K562 (cell line): ENCODE measurements around the gene EFR3B. TPM values are rescaled to one million over a fixed set of nuclear protein-coding genes. Genes with fewer than 3 reads are reported as not detected.

Experiments used
- ATAC-seq: fragments of 200-7000 bp; cut with Tn5 transposase; 3 replicates; pipeline ENCODE4 v1.9.1; 2020; ENCODE audit warnings: moderate library complexity
- BruUV-seq: library from RNA; stranded (reverse); fragments of 400-500 nt; replicated peaks from 2 replicates; lab custom pipeline; 2021; lab: Mats Ljungman, UMichigan
- CTCF ChIA-PET: fragments of 300-600 bp; formaldehyde crosslinking; extraction: SDS; loops from one replicate; lab custom pipeline; 2021; ENCODE audit warnings: low intra/inter-chr PET ratio; lab: Yijun Ruan, JAX
- POLR2A ChIA-PET: fragments of 300-600, 350-650 bp; sonication (Branson Sonifier 250); formaldehyde crosslinking; extraction: SDS; loops from one replicate; lab custom pipeline; 2021; ENCODE audit warnings: antibody characterized with exemption, inconsistent platforms; lab: Yijun Ruan, JAX
- DNase-seq, 4 experiments: peaks; one replicate each; pipeline versions ENCODE4 v3.0.0 to v3.0.0-alpha.2; 2011 to 2018; ENCODE audit warnings: low spot score in 3 of 4, mixed read lengths in 3 of 4; ENCODE audit errors: extremely low read depth in 1 of 4
- FAIRE-seq: peaks from 2 replicates; lab custom pipeline; 2011; peaks lifted over from hg19 to GRCh38; lab: Jason Lieb, UNC
- H2AFZ ChIP-seq: 2 replicates; pipeline ENCODE4 v1.6.0; 2011; ENCODE audit warnings: low read depth, low read length, control low read depth, inconsistent platforms
- H3K27ac ChIP-seq: fragments of 200-600 bp; 3 replicates; pipeline ENCODE4 v1.8.0; 2011; ENCODE audit warnings: low read depth, mild to moderate bottlenecking, control low read depth, inconsistent platforms, low read length, moderate library complexity, mixed read lengths; ENCODE audit errors: extremely low read depth
- H3K27me3 ChIP-seq, 2 experiments: fragments of 300-600 bp in 1 of 2; 2 replicates in 1 of 2; 3 replicates in 1 of 2; pipeline versions ENCODE4 v1.6.0 to v1.8.0; 2011; ENCODE audit warnings: inconsistent platforms in 2 of 2, low read length in 2 of 2, mild to moderate bottlenecking in 1 of 2, mixed read lengths in 1 of 2, moderate library complexity in 1 of 2; ENCODE audit not compliant: control insufficient read depth in 2 of 2, insufficient read depth in 2 of 2
- H3K36me3 ChIP-seq: fragments of 300-600 bp; 3 replicates; pipeline ENCODE4 v1.8.0; 2011; ENCODE audit warnings: mild to moderate bottlenecking, low read length, inconsistent platforms; ENCODE audit not compliant: control insufficient read depth, insufficient read depth
- H3K4me1 ChIP-seq, 2 experiments: fragments of 200-600 bp in 1 of 2; replicated peaks in 1 of 2; 2 replicates in 1 of 2; 3 replicates in 1 of 2; pipeline versions ENCODE4 v1.5.1 to v1.8.0; 2011; ENCODE audit warnings: inconsistent platforms in 2 of 2, low read length in 2 of 2, mild to moderate bottlenecking in 1 of 2, mixed read lengths in 1 of 2, moderate library complexity in 1 of 2; ENCODE audit not compliant: control insufficient read depth in 2 of 2, insufficient read depth in 2 of 2
- H3K4me2 ChIP-seq: 2 replicates; pipeline ENCODE4 v1.6.1; 2011; ENCODE audit warnings: low read length, control low read depth, inconsistent platforms, mixed read lengths; ENCODE audit not compliant: insufficient read depth
- H3K4me3 ChIP-seq: fragments of 200-600 bp; sonication (generic), shearing (Covaris generic); 2 replicates; pipeline ENCODE4 v1.5.1; 2016; ENCODE audit warnings: control low read depth, inconsistent platforms
- H3K79me2 ChIP-seq: fragments of 200-600 bp; 3 replicates; pipeline ENCODE4 v1.8.0; 2011; ENCODE audit warnings: low read length, inconsistent platforms; ENCODE audit not compliant: control insufficient read depth, insufficient read depth
- H3K9ac ChIP-seq, 2 experiments: 2 replicates each; pipeline versions ENCODE4 v1.6.0 to v1.6.1; 2011; ENCODE audit warnings: low read depth in 2 of 2, low read length in 2 of 2, control low read depth in 1 of 2, inconsistent platforms in 1 of 2, mild to moderate bottlenecking in 1 of 2, mixed read lengths in 1 of 2; ENCODE audit not compliant: insufficient read depth in 1 of 2
- H3K9me1 ChIP-seq: one replicate; pipeline ENCODE4 v1.6.0; 2011; ENCODE audit warnings: inconsistent platforms, mild to moderate bottlenecking, low read length, moderate library complexity; ENCODE audit not compliant: control insufficient read depth, insufficient read depth
- H3K9me3 ChIP-seq: replicated peaks from 2 replicates; pipeline ENCODE4 v1.5.1; 2011; ENCODE audit warnings: low read depth, low read length, inconsistent platforms; ENCODE audit not compliant: control insufficient read depth, insufficient read depth
- H4K20me1 ChIP-seq: replicated peaks from 2 replicates; pipeline ENCODE4 v1.6.1; 2011; ENCODE audit warnings: low read length, inconsistent platforms, mixed read lengths; ENCODE audit not compliant: control insufficient read depth, insufficient read depth
- CC2D1A ChIP-seq: fragments of 450-650 bp; IDR thresholded peaks from 2 replicates; pipeline ENCODE4 v1.6.1; 2017; ENCODE audit warnings: mild to moderate bottlenecking
- ESRRB ChIP-seq: fragments of 250-450 bp; sonication (Bioruptor Pico); IDR thresholded peaks from 2 replicates; pipeline ENCODE4 v1.5.0; 2020; ENCODE audit warnings: mild to moderate bottlenecking, moderate library complexity, borderline replicate concordance
- NCOA2 ChIP-seq, 2 experiments: fragments of 450-650 bp; IDR thresholded peaks; 2 replicates each; pipeline ENCODE4 v1.6.1; 2018; ENCODE audit warnings: mild to moderate bottlenecking in 2 of 2, moderate library complexity in 1 of 2; ENCODE audit not compliant: partially characterized antibody in 2 of 2
- NFIX ChIP-seq: fragments of 250-450 bp; sonication (Bioruptor Pico); IDR thresholded peaks from 2 replicates; pipeline ENCODE4 v1.4.0; 2020; ENCODE audit warnings: low read depth, mild to moderate bottlenecking, moderate library complexity
- SAP30 ChIP-seq: fragments of 200-600 bp; sonication (generic); IDR thresholded peaks from 2 replicates; pipeline ENCODE4 v1.6.1; 2012; ENCODE audit warnings: borderline replicate concordance, low read depth, mild to moderate bottlenecking, moderate library complexity, low read length, control low read depth, inconsistent platforms; ENCODE audit not compliant: insufficient read depth, poor library complexity, severe bottlenecking
- YBX1 ChIP-seq: fragments of 450-650 bp; IDR thresholded peaks from 2 replicates; pipeline ENCODE4 v1.7.1; 2016; ENCODE audit warnings: mild to moderate bottlenecking
- ZNF586 ChIP-seq: fragments of 450-650 bp; formaldehyde crosslinking; conservative IDR thresholded peaks from 2 replicates; pipeline ENCODE4 v1.4.0; 2020; ENCODE audit warnings: mild to moderate bottlenecking, moderate library complexity
- WGBS: fragments of 100-300 bp; shearing (Covaris generic); methylation state at CpG from one replicate; pipeline ENCODE4 v1.1.6; 2016; ENCODE audit warnings: low coverage, mixed read lengths; ENCODE audit not compliant: insufficient coverage; ENCODE audit errors: missing lambda C conversion rate; 5-methylcytosine and 5-hydroxymethylcytosine counted together
- in situ Hi-C: fragments of 300-500 bp; cut with MboI; formaldehyde crosslinking; loops from 4 replicates; pipeline ENCODE4 v1.15.0; 2018; ENCODE audit warnings: inconsistent platforms, mixed read lengths
- intact Hi-C: fragments of 100-400 bp; cut with micrococcal nuclease; formaldehyde crosslinking; loops from 2 replicates; pipeline ENCODE4 v1.14.2; 2022
- polyA plus RNA-seq, 8 experiments: library from polyadenylated mRNA; depleted of rRNA in 4 of 8; stranded (reverse) in 5 of 8; unstranded in 3 of 8; fragments of >200 nt; fragmentation: Nextera tagmentation in 2 of 8; fragmentation: Illumina TruSeq in 1 of 8; extraction: Ambion mirVana in 2 of 8; extraction: Trizol in 1 of 8; gene quantifications; 2 replicates each; pipeline versions ENCODE4 v1.2.1 to v1.2.3, GENCODE V29; 2011 to 2014; ENCODE audit warnings: inconsistent platforms in 1 of 8, missing spikeins in 1 of 8
- total RNA-seq, 7 experiments: library from RNA; depleted of rRNA in 6 of 7; stranded (reverse); fragments of >200 nt in 6 of 7; fragmentation: Illumina TruSeq in 2 of 7; extraction: Trizol in 2 of 7; gene quantifications; 2 replicates each; pipeline versions ENCODE4 v1.2.1 to v1.2.3, GENCODE V29; 2011 to 2021; ENCODE audit warnings: low replicate concordance in 1 of 7
- TF ChIP-seq, protein P1 (sequence below): IDR thresholded peaks from 2 replicates; pipeline ENCODE4 v1.6.1; 2014; ENCODE audit warnings: antibody characterized with exemption
- TF ChIP-seq, protein P2 (sequence below), 2 experiments: fragments of 450-650 bp in 1 of 2; IDR thresholded peaks; 2 replicates each; pipeline ENCODE4 v1.6.1; 2011 to 2017; ENCODE audit warnings: low read depth in 2 of 2, antibody characterized with exemption in 1 of 2, borderline replicate concordance in 1 of 2, low read length in 1 of 2, mild to moderate bottlenecking in 1 of 2, mixed read lengths in 1 of 2; ENCODE audit not compliant: control insufficient read depth in 1 of 2
- TF ChIP-seq, protein P3 (sequence below): fragments of 450-650 bp; formaldehyde crosslinking; IDR thresholded peaks from 2 replicates; pipeline ENCODE4 v1.4.0; 2022; ENCODE audit warnings: mild to moderate bottlenecking, moderate library complexity
- TF ChIP-seq, protein P4 (sequence below): fragments of 250-450 bp; sonication (Bioruptor Pico); IDR thresholded peaks from 2 replicates; pipeline ENCODE4 v1.5.0; 2021

The EFR3B gene
- total and polyA plus RNA-seq, 9 of the 15 experiments (the other 6 are each of a cell fraction or from before 2014, with no cell fraction given): not detected

DNA sequence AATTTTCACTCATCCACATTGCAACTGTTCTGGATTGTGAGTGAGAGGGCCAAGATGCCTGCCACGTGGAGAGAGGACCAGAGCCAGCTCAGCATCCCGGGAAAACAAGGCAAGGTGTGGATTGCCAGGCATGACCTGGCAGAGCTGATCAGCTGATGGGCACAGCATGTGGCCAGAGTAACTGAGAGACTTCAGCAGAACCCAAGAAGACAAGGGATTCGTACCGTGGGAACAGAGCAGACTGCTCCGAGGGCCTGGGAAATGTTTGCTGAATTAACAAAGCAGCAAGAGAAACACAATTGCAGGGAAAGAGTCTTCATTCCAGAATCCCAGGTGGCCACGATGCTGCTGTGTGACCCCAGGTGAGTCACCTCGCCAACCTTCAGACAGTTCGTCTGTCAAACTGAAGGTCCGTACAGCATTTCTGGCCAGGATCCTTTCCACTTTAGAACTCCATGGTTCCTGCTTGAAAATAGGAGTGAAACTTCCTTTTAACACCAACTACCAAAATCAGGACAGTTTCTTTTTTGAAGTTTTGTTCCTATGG lies 152.8 kb downstream of the EFR3B start:
- Histone ChIP-seq H3K4me2 (no peak overlapping the region), H3K4me3 (no peak overlapping the region), H3K9ac (no peak overlapping the region), H3K9me3 (no peaks in the 10 kb centered on the region), H3K36me3 (no peaks in the 10 kb centered on the region), H2AFZ (no peak overlapping the region), H3K9me1 (no peaks in the 10 kb centered on the region), H3K79me2 (no peaks in the 10 kb centered on the region), H3K4me1 (no peaks in the 10 kb centered on the region; a peak in 1 of 5 replicates), H4K20me1 (no peaks in the 10 kb centered on the region), H3K27me3 (peaks cover 4 to 5% of the 10 kb centered on the region in 2 experiments; a peak in 2 of 5 replicates), H3K27ac (no peak overlapping the region)
- no peak for TF ChIP-seq SAP30
- TF ChIP-seq, protein P1, sequence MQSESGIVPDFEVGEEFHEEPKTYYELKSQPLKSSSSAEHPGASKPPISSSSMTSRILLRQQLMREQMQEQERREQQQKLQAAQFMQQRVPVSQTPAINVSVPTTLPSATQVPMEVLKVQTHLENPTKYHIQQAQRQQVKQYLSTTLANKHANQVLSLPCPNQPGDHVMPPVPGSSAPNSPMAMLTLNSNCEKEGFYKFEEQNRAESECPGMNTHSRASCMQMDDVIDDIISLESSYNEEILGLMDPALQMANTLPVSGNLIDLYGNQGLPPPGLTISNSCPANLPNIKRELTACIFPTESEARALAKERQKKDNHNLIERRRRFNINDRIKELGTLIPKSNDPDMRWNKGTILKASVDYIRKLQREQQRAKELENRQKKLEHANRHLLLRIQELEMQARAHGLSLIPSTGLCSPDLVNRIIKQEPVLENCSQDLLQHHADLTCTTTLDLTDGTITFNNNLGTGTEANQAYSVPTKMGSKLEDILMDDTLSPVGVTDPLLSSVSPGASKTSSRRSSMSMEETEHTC: no peak
- TF ChIP-seq YBX1: no peak
- no peak for TF ChIP-seq CC2D1A
- TF ChIP-seq NFIX (CRISPR knock-in tag): no peak
- no peak for TF ChIP-seq ESRRB (CRISPR knock-in tag)
- TF ChIP-seq, protein P2, sequence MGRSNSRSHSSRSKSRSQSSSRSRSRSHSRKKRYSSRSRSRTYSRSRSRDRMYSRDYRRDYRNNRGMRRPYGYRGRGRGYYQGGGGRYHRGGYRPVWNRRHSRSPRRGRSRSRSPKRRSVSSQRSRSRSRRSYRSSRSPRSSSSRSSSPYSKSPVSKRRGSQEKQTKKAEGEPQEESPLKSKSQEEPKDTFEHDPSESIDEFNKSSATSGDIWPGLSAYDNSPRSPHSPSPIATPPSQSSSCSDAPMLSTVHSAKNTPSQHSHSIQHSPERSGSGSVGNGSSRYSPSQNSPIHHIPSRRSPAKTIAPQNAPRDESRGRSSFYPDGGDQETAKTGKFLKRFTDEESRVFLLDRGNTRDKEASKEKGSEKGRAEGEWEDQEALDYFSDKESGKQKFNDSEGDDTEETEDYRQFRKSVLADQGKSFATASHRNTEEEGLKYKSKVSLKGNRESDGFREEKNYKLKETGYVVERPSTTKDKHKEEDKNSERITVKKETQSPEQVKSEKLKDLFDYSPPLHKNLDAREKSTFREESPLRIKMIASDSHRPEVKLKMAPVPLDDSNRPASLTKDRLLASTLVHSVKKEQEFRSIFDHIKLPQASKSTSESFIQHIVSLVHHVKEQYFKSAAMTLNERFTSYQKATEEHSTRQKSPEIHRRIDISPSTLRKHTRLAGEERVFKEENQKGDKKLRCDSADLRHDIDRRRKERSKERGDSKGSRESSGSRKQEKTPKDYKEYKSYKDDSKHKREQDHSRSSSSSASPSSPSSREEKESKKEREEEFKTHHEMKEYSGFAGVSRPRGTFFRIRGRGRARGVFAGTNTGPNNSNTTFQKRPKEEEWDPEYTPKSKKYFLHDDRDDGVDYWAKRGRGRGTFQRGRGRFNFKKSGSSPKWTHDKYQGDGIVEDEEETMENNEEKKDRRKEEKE (IDR thresholded peaks at IDR 0.05; ENCODE audit: borderline replicate concordance in 1 of 2, control insufficient read depth in 1 of 2, low read depth in 2 of 2, low read length in 1 of 2): no peak
- TF ChIP-seq NCOA2 (IDR thresholded peaks at IDR 0.05; ENCODE audit: partially characterized antibody in 2 of 2): no peak
- TF ChIP-seq, protein P3, sequence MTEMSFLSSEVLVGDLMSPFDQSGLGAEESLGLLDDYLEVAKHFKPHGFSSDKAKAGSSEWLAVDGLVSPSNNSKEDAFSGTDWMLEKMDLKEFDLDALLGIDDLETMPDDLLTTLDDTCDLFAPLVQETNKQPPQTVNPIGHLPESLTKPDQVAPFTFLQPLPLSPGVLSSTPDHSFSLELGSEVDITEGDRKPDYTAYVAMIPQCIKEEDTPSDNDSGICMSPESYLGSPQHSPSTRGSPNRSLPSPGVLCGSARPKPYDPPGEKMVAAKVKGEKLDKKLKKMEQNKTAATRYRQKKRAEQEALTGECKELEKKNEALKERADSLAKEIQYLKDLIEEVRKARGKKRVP (CRISPR knock-in tag): no peak
- TF ChIP-seq, protein P4, sequence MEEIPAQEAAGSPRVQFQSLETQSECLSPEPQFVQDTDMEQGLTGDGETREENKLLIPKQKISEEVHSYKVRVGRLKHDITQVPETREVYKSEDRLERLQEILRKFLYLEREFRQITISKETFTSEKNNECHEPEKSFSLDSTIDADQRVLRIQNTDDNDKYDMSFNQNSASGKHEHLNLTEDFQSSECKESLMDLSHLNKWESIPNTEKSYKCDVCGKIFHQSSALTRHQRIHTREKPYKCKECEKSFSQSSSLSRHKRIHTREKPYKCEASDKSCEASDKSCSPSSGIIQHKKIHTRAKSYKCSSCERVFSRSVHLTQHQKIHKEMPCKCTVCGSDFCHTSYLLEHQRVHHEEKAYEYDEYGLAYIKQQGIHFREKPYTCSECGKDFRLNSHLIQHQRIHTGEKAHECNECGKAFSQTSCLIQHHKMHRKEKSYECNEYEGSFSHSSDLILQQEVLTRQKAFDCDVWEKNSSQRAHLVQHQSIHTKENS: no peak
- TF ChIP-seq ZNF586 (CRISPR knock-in tag): no peak
- in situ Hi-C loops (no loop called here), intact Hi-C loops (loop anchor here (5.0 kb wide), 2 partner anchors 367 to 782 kb away; no protein-coding TSS in a partner anchor)
- BruUV-seq: no TSS peak
- POLR2A ChIA-PET: interaction anchor here (1.0 kb wide), 1 partner anchor 32 kb away, joined by 3 read pairs; no protein-coding TSS in a partner anchor
- FAIRE-seq: no peak
- CTCF ChIA-PET: no interaction called here
- DNase-seq: no peak
- ATAC-seq: no peak
- 7% methylated on average over 9 of the region's 9 CpGs for WGBS
